K562 (cell line): ENCODE results near the gene AANAT. TPM values are rescaled to one million over a fixed set of nuclear protein-coding genes. Genes with fewer than 3 reads are reported as not detected.
A peak's percentile ranks its signal among the peaks of the same experiment; 100 is the strongest.

ENCODE experiments used
- ATAC-seq: fragments of 200-7000 bp; cut with Tn5 transposase; 3 replicates; pipeline ENCODE4 v1.9.1; 2020; ENCODE audit warnings: moderate library complexity
- BruUV-seq: library from RNA; stranded (reverse); fragments of 400-500 nt; replicated peaks from 2 replicates; lab custom pipeline; 2021; lab: Mats Ljungman, UMichigan
- CTCF ChIA-PET: fragments of 300-600 bp; formaldehyde crosslinking; extraction: SDS; loops from one replicate; lab custom pipeline; 2021; ENCODE audit warnings: low intra/inter-chr PET ratio; lab: Yijun Ruan, JAX
- POLR2A ChIA-PET: fragments of 300-600, 350-650 bp; sonication (Branson Sonifier 250); formaldehyde crosslinking; extraction: SDS; loops from one replicate; lab custom pipeline; 2021; ENCODE audit warnings: antibody characterized with exemption, inconsistent platforms; lab: Yijun Ruan, JAX
- DNase-seq, 4 experiments: peaks; one replicate each; pipeline versions ENCODE4 v3.0.0 to v3.0.0-alpha.2; 2011 to 2018; ENCODE audit warnings: low spot score in 3 of 4, mixed read lengths in 3 of 4; ENCODE audit errors: extremely low read depth in 1 of 4
- FAIRE-seq: peaks from 2 replicates; lab custom pipeline; 2011; peaks lifted over from hg19 to GRCh38; lab: Jason Lieb, UNC
- H2AFZ ChIP-seq: 2 replicates; pipeline ENCODE4 v1.6.0; 2011; ENCODE audit warnings: low read depth, low read length, control low read depth, inconsistent platforms
- H3K27ac ChIP-seq: fragments of 200-600 bp; 3 replicates; pipeline ENCODE4 v1.8.0; 2011; ENCODE audit warnings: low read depth, mild to moderate bottlenecking, control low read depth, inconsistent platforms, low read length, moderate library complexity, mixed read lengths; ENCODE audit errors: extremely low read depth
- H3K27me3 ChIP-seq, 2 experiments: fragments of 300-600 bp in 1 of 2; 2 replicates in 1 of 2; 3 replicates in 1 of 2; pipeline versions ENCODE4 v1.6.0 to v1.8.0; 2011; ENCODE audit warnings: inconsistent platforms in 2 of 2, low read length in 2 of 2, mild to moderate bottlenecking in 1 of 2, mixed read lengths in 1 of 2, moderate library complexity in 1 of 2; ENCODE audit not compliant: control insufficient read depth in 2 of 2, insufficient read depth in 2 of 2
- H3K36me3 ChIP-seq: fragments of 300-600 bp; 3 replicates; pipeline ENCODE4 v1.8.0; 2011; ENCODE audit warnings: mild to moderate bottlenecking, low read length, inconsistent platforms; ENCODE audit not compliant: control insufficient read depth, insufficient read depth
- H3K4me1 ChIP-seq, 2 experiments: fragments of 200-600 bp in 1 of 2; replicated peaks in 1 of 2; 2 replicates in 1 of 2; 3 replicates in 1 of 2; pipeline versions ENCODE4 v1.5.1 to v1.8.0; 2011; ENCODE audit warnings: inconsistent platforms in 2 of 2, low read length in 2 of 2, mild to moderate bottlenecking in 1 of 2, mixed read lengths in 1 of 2, moderate library complexity in 1 of 2; ENCODE audit not compliant: control insufficient read depth in 2 of 2, insufficient read depth in 2 of 2
- H3K4me2 ChIP-seq: 2 replicates; pipeline ENCODE4 v1.6.1; 2011; ENCODE audit warnings: low read length, control low read depth, inconsistent platforms, mixed read lengths; ENCODE audit not compliant: insufficient read depth
- H3K4me3 ChIP-seq: fragments of 200-600 bp; sonication (generic), shearing (Covaris generic); 2 replicates; pipeline ENCODE4 v1.5.1; 2016; ENCODE audit warnings: control low read depth, inconsistent platforms
- H3K79me2 ChIP-seq: fragments of 200-600 bp; 3 replicates; pipeline ENCODE4 v1.8.0; 2011; ENCODE audit warnings: low read length, inconsistent platforms; ENCODE audit not compliant: control insufficient read depth, insufficient read depth
- H3K9ac ChIP-seq, 2 experiments: 2 replicates each; pipeline versions ENCODE4 v1.6.0 to v1.6.1; 2011; ENCODE audit warnings: low read depth in 2 of 2, low read length in 2 of 2, control low read depth in 1 of 2, inconsistent platforms in 1 of 2, mild to moderate bottlenecking in 1 of 2, mixed read lengths in 1 of 2; ENCODE audit not compliant: insufficient read depth in 1 of 2
- H3K9me1 ChIP-seq: one replicate; pipeline ENCODE4 v1.6.0; 2011; ENCODE audit warnings: inconsistent platforms, mild to moderate bottlenecking, low read length, moderate library complexity; ENCODE audit not compliant: control insufficient read depth, insufficient read depth
- H3K9me3 ChIP-seq: replicated peaks from 2 replicates; pipeline ENCODE4 v1.5.1; 2011; ENCODE audit warnings: low read depth, low read length, inconsistent platforms; ENCODE audit not compliant: control insufficient read depth, insufficient read depth
- H4K20me1 ChIP-seq: replicated peaks from 2 replicates; pipeline ENCODE4 v1.6.1; 2011; ENCODE audit warnings: low read length, inconsistent platforms, mixed read lengths; ENCODE audit not compliant: control insufficient read depth, insufficient read depth
- ARID1B ChIP-seq: fragments of 450-650 bp; IDR thresholded peaks from 2 replicates; pipeline ENCODE4 v1.6.1; 2016; ENCODE audit warnings: antibody characterized with exemption, mild to moderate bottlenecking, inconsistent platforms
- BRF1 ChIP-seq: IDR thresholded peaks from 3 replicates; pipeline ENCODE4 v1.6.1; 2011; ENCODE audit warnings: borderline replicate concordance, mild to moderate bottlenecking; ENCODE audit not compliant: insufficient read length; ENCODE audit errors: extremely low read depth
- CCNT2 ChIP-seq: IDR thresholded peaks from 2 replicates; pipeline ENCODE4 v1.6.1; 2011; ENCODE audit warnings: borderline replicate concordance, low read depth, mild to moderate bottlenecking, moderate library complexity, mixed read lengths, low read length; ENCODE audit not compliant: insufficient read length; ENCODE audit errors: extremely low read depth
- GABPB1 ChIP-seq: sonication (generic); formaldehyde crosslinking; IDR thresholded peaks from 2 replicates; pipeline ENCODE4 v1.8.0; 2022; ENCODE audit warnings: mild to moderate bottlenecking, missing genetic modification reagents
- NCOA2 ChIP-seq, 2 experiments: fragments of 450-650 bp; IDR thresholded peaks; 2 replicates each; pipeline ENCODE4 v1.6.1; 2018; ENCODE audit warnings: mild to moderate bottlenecking in 2 of 2, moderate library complexity in 1 of 2; ENCODE audit not compliant: partially characterized antibody in 2 of 2
- RFX5 ChIP-seq: IDR thresholded peaks from 2 replicates; pipeline ENCODE4 v1.6.1; 2011; ENCODE audit warnings: low read depth, mild to moderate bottlenecking, improper control_type of control experiment, low read length
- SNRNP70 ChIP-seq: fragments of 200-400 bp; formaldehyde crosslinking; optimal IDR thresholded peaks from 2 replicates; pipeline ENCODE3; 2017; ENCODE audit warnings: low read depth, low read length
- TAF7 ChIP-seq: fragments of 450-650 bp; IDR thresholded peaks from 2 replicates; pipeline ENCODE4 v1.6.1; 2016; ENCODE audit warnings: missing genetic modification characterization, missing compliant biosample characterization
- TSC22D4 ChIP-seq: fragments of 450-650 bp; IDR thresholded peaks from 2 replicates; pipeline ENCODE4 v1.6.1; 2016; ENCODE audit warnings: missing genetic modification characterization, missing biosample characterization, control low read depth
- ZBED1 ChIP-seq: IDR thresholded peaks from 2 replicates; pipeline ENCODE4 v1.6.1; 2014
- WGBS: fragments of 100-300 bp; shearing (Covaris generic); methylation state at CpG from one replicate; pipeline ENCODE4 v1.1.6; 2016; ENCODE audit warnings: low coverage, mixed read lengths; ENCODE audit not compliant: insufficient coverage; ENCODE audit errors: missing lambda C conversion rate; 5-methylcytosine and 5-hydroxymethylcytosine counted together
- in situ Hi-C: fragments of 300-500 bp; cut with MboI; formaldehyde crosslinking; loops from 4 replicates; pipeline ENCODE4 v1.15.0; 2018; ENCODE audit warnings: inconsistent platforms, mixed read lengths
- intact Hi-C: fragments of 100-400 bp; cut with micrococcal nuclease; formaldehyde crosslinking; loops from 2 replicates; pipeline ENCODE4 v1.14.2; 2022
- polyA plus RNA-seq, 8 experiments: library from polyadenylated mRNA; depleted of rRNA in 4 of 8; stranded (reverse) in 5 of 8; unstranded in 3 of 8; fragments of >200 nt; fragmentation: Nextera tagmentation in 2 of 8; fragmentation: Illumina TruSeq in 1 of 8; extraction: Ambion mirVana in 2 of 8; extraction: Trizol in 1 of 8; gene quantifications; 2 replicates each; pipeline versions ENCODE4 v1.2.1 to v1.2.3, GENCODE V29; 2011 to 2014; ENCODE audit warnings: inconsistent platforms in 1 of 8, missing spikeins in 1 of 8
- total RNA-seq, 7 experiments: library from RNA; depleted of rRNA in 6 of 7; stranded (reverse); fragments of >200 nt in 6 of 7; fragmentation: Illumina TruSeq in 2 of 7; extraction: Trizol in 2 of 7; gene quantifications; 2 replicates each; pipeline versions ENCODE4 v1.2.1 to v1.2.3, GENCODE V29; 2011 to 2021; ENCODE audit warnings: low replicate concordance in 1 of 7
- TF ChIP-seq, protein P1 (sequence below), 2 experiments: fragments of 200-800 bp in 1 of 2; sonication (Bioruptor generic) in 1 of 2; sonication (generic) in 1 of 2; formaldehyde crosslinking in 1 of 2; IDR thresholded peaks in 1 of 2; conservative IDR thresholded peaks in 1 of 2; 2 replicates each; pipeline versions ENCODE4 v1.5.0 to v1.6.1; 2016 to 2020; ENCODE audit warnings: missing compliant biosample characterization in 1 of 2, missing genetic modification characterization in 1 of 2, missing genetic modification reagents in 1 of 2
- TF ChIP-seq, protein P2 (sequence below): sonication (generic); formaldehyde crosslinking; IDR thresholded peaks from 2 replicates; pipeline ENCODE4 v1.8.0; 2022; ENCODE audit warnings: mild to moderate bottlenecking, missing genetic modification reagents, borderline replicate concordance
- TF ChIP-seq, protein P3 (sequence below), 2 experiments: IDR thresholded peaks; 2 replicates each; pipeline ENCODE4 v1.6.1; 2012; ENCODE audit warnings: improper control_type of control experiment in 2 of 2, low read depth in 2 of 2, low read length in 2 of 2, borderline replicate concordance in 1 of 2
- TF ChIP-seq, protein P4 (sequence below): fragments of 250-450 bp; sonication (Bioruptor Pico); IDR thresholded peaks from 2 replicates; pipeline ENCODE4 v1.8.0; 2022; ENCODE audit warnings: moderate library complexity, mild to moderate bottlenecking, inconsistent platforms

AANAT gene
- total and polyA plus RNA-seq, 9 of the 15 experiments (the other 6 are each of a cell fraction or from before 2014, with no cell fraction given): not detected

DNA sequence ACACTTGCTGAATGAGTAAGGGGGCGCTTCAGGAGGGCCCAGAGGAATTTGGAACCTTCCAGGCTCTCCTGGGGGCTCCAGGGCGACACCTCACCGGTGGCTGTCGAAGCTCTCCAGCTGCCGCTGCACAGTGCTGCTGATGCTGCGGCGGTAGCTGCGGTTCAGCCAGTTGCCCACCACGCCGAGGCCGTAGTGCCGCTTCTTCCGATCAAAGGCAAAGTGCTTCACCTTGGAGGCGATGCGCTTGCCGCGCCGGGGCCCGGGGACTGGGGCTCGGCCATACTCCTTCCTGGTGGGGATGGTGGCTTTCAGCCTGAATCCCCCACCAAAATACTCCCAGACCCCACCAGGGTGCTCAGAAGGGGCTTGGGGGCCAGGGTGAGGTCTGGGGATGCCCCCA, 9.3 kb downstream of the AANAT start (continued):
- no peak for TF ChIP-seq SNRNP70

DNA sequence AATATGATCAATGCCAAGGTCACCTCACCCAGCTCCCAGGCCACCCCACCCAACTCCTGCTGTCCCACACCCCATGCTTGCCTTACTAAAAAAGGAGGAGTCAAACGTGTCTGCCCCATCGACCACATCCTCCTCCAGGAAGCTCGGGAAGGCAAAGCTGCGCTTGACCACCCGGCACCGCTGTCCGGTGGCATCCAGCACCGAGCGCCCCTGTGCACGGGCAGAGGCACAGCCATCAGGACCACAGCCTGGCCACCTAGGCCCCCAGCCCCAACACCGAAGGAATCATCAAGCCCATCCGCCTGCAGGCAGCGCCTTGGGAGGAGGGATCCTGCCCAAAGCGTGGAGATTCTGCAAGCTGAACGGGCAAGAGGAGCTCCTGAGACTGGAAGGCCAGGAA, 10.2 kb downstream of the AANAT start:
- 20% methylated on average over 15 of the region's 15 CpGs for WGBS
- no peak for FAIRE-seq
- Histone ChIP-seq H3K4me1 (peaks cover 0 to 47% of the 10 kb centered on the region in 2 experiments; a peak in 2 of 5 replicates), H3K36me3 (no peaks in the 10 kb centered on the region), H3K9me1 (peaks cover 1% of the 10 kb centered on the region), H3K9me3 (no peaks in the 10 kb centered on the region), H3K9ac (peak overlapping the region in 1 of 2 experiments; percentile 26; a peak in 1 of 4 replicates), H3K79me2 (no peaks in the 10 kb centered on the region), H4K20me1 (peaks cover 3% of the 10 kb centered on the region; the same call in 1 of the 2 replicates), H2AFZ (no peak overlapping the region), H3K27me3 (peaks cover 8 to 42% of the 10 kb centered on the region in 2 experiments; a peak in 4 of 5 replicates), H3K4me3 (no peak overlapping the region), H3K4me2 (no peak overlapping the region), H3K27ac (no peak overlapping the region)
- no TSS peak for BruUV-seq
- no peak for DNase-seq
- intact Hi-C loops (no loop called here), in situ Hi-C loops (no loop called here)
- ChIA-PET CTCF (no interaction called here), POLR2A (interaction anchor here (1.5 to 1.8 kb wide), 2 partner anchors 12 to 22 kb away, joined by 3 to 4 read pairs; no protein-coding TSS in a partner anchor)
- ATAC-seq: no peak
- TF ChIP-seq, protein P1, sequence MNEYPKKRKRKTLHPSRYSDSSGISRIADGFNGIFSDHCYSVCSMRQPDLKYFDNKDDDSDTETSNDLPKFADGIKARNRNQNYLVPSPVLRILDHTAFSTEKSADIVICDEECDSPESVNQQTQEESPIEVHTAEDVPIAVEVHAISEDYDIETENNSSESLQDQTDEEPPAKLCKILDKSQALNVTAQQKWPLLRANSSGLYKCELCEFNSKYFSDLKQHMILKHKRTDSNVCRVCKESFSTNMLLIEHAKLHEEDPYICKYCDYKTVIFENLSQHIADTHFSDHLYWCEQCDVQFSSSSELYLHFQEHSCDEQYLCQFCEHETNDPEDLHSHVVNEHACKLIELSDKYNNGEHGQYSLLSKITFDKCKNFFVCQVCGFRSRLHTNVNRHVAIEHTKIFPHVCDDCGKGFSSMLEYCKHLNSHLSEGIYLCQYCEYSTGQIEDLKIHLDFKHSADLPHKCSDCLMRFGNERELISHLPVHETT (CRISPR knock-in tag; conservative IDR thresholded peaks at IDR 0.05 in 1 of 2, IDR thresholded peaks at IDR 0.05 in 1 of 2): no peak
- no peak for TF ChIP-seq CCNT2
- no peak for TF ChIP-seq ARID1B
- no peak for TF ChIP-seq TAF7 (tag)
- no peak for TF ChIP-seq RFX5
- TF ChIP-seq, protein P2, sequence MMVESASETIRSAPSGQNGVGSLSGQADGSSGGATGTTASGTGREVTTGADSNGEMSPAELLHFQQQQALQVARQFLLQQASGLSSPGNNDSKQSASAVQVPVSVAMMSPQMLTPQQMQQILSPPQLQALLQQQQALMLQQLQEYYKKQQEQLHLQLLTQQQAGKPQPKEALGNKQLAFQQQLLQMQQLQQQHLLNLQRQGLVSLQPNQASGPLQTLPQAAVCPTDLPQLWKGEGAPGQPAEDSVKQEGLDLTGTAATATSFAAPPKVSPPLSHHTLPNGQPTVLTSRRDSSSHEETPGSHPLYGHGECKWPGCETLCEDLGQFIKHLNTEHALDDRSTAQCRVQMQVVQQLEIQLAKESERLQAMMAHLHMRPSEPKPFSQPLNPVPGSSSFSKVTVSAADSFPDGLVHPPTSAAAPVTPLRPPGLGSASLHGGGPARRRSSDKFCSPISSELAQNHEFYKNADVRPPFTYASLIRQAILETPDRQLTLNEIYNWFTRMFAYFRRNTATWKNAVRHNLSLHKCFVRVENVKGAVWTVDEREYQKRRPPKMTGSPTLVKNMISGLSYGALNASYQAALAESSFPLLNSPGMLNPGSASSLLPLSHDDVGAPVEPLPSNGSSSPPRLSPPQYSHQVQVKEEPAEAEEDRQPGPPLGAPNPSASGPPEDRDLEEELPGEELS (CRISPR knock-in tag): no peak
- no peak for TF ChIP-seq GABPB1 (CRISPR knock-in tag)
- no peak for TF ChIP-seq BRF1
- TF ChIP-seq NCOA2 (IDR thresholded peaks at IDR 0.05; ENCODE audit: partially characterized antibody in 2 of 2): no peak
- no peak for TF ChIP-seq ZBED1
- TF ChIP-seq, protein P3, sequence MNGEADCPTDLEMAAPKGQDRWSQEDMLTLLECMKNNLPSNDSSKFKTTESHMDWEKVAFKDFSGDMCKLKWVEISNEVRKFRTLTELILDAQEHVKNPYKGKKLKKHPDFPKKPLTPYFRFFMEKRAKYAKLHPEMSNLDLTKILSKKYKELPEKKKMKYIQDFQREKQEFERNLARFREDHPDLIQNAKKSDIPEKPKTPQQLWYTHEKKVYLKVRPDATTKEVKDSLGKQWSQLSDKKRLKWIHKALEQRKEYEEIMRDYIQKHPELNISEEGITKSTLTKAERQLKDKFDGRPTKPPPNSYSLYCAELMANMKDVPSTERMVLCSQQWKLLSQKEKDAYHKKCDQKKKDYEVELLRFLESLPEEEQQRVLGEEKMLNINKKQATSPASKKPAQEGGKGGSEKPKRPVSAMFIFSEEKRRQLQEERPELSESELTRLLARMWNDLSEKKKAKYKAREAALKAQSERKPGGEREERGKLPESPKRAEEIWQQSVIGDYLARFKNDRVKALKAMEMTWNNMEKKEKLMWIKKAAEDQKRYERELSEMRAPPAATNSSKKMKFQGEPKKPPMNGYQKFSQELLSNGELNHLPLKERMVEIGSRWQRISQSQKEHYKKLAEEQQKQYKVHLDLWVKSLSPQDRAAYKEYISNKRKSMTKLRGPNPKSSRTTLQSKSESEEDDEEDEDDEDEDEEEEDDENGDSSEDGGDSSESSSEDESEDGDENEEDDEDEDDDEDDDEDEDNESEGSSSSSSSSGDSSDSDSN (IDR thresholded peaks at IDR 0.05; ENCODE audit: borderline replicate concordance in 1 of 2, low read depth in 2 of 2, low read length in 2 of 2): no peak
- TF ChIP-seq, protein P4, sequence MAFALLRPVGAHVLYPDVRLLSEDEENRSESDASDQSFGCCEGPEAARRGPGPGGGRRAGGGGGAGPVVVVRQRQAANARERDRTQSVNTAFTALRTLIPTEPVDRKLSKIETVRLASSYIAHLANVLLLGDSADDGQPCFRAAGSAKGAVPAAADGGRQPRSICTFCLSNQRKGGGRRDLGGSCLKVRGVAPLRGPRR (CRISPR knock-in tag): no peak
- no peak for TF ChIP-seq TSC22D4 (tag)
